Transverse colon (tissue), 4 donors: ENCODE data around the gene CNTNAP2. TPM values are rescaled to one million over a fixed set of nuclear protein-coding genes. Genes with fewer than 3 reads are reported as not detected.

Source experiments
- DNase-seq: peaks from one replicate; pipeline ENCODE4 v3.0.0-alpha.2; 2019
- H3K27ac ChIP-seq, 4 donors: fragments of 200-600 bp; sonication (generic); 2 replicates each; pipeline ENCODE4 v1.5.1; 2016 to 2018; ENCODE audit warnings: inconsistent platforms in 4 of 4
- H3K27me3 ChIP-seq: fragments of 200-600 bp; sonication (generic); 2 replicates; pipeline ENCODE4 v1.5.1; 2017; ENCODE audit warnings: inconsistent platforms
- H3K36me3 ChIP-seq, 4 donors: fragments of 200-600 bp; sonication (generic); 2 replicates each; pipeline ENCODE4 v1.5.1; 2017 to 2019; ENCODE audit warnings: inconsistent platforms in 4 of 4
- H3K4me1 ChIP-seq, 4 donors: fragments of 200-600 bp; sonication (generic); 2 replicates each; pipeline ENCODE4 v1.5.1; 2017 to 2020; ENCODE audit warnings: inconsistent platforms in 4 of 4
- H3K4me3 ChIP-seq, 4 donors: fragments of 200-600 bp; sonication (generic); 1 replicate in 1 of 4; 2 replicates in 3 of 4; pipeline versions ENCODE4 v1.5.1 to v1.6.1; 2017 to 2019; ENCODE audit warnings: inconsistent platforms in 4 of 4
- H3K9me3 ChIP-seq, 2 donors: fragments of 200-600 bp; sonication (generic); 2 replicates each; pipeline ENCODE4 v1.5.1; 2017 to 2019; ENCODE audit warnings: inconsistent platforms in 2 of 2
- EP300 ChIP-seq: sonication (generic); formaldehyde crosslinking; IDR thresholded peaks from one replicate; pipeline ENCODE4 v1.6.1; 2017; ENCODE audit warnings: antibody characterized with exemption, low read depth
- POLR2A ChIP-seq: fragments of 450-650 bp; IDR thresholded peaks from one replicate; pipeline ENCODE4 v1.6.1; 2016; ENCODE audit warnings: antibody characterized with exemption, mild to moderate bottlenecking, moderate library complexity
- POLR2AphosphoS5 ChIP-seq, 3 donors: sonication (generic); formaldehyde crosslinking; IDR thresholded peaks; one replicate each; pipeline ENCODE4 v1.6.1; 2016; ENCODE audit warnings: antibody characterized with exemption in 3 of 3
- WGBS, 2 donors: methylation state at CpG; one replicate each; pipeline ENCODE4 v1.1.5; 2018; ENCODE audit warnings: low coverage in 1 of 2; 5-methylcytosine and 5-hydroxymethylcytosine counted together
- in situ Hi-C, 4 donors: fragments of 200-750 bp; cut with MboI; loops; one replicate each; pipeline versions ENCODE4 v1.15.0 to v1.15.1; 2017; ENCODE audit warnings: low sequenced_read_pairs in 3 of 4, low pct_ligation_motif_present in 1 of 4, low pct_unique_long_range_greater_than_20kb in 1 of 4
- intact Hi-C: fragments of 100-400 bp; cut with DNase I; formaldehyde crosslinking; loops from one replicate; pipeline ENCODE4 v1.15.1; 2023; ENCODE audit warnings: low total_unique reads
- total RNA-seq, 4 donors: library from RNA; depleted of rRNA; stranded (reverse); fragments of >200 nt; gene quantifications; one replicate each; pipeline ENCODE4 v1.1.0, GENCODE V29; 2016
- TF ChIP-seq, protein P1 (sequence below), 5 experiments: fragments of 200-600 bp in 3 of 5; fragments of 450-650 bp in 2 of 5; sonication (generic) in 3 of 5; IDR thresholded peaks; 1 replicate in 2 of 5; 2 replicates in 3 of 5; pipeline ENCODE4 v1.5.1; 2016 to 2017; ENCODE audit warnings: antibody characterized with exemption in 5 of 5, inconsistent platforms in 3 of 5, mild to moderate bottlenecking in 2 of 5, moderate library complexity in 1 of 5

The CNTNAP2 gene
- total RNA-seq, 4 donors from 2014 or later: 0.60 to 2.9 (median 2.4) TPM

DNA sequence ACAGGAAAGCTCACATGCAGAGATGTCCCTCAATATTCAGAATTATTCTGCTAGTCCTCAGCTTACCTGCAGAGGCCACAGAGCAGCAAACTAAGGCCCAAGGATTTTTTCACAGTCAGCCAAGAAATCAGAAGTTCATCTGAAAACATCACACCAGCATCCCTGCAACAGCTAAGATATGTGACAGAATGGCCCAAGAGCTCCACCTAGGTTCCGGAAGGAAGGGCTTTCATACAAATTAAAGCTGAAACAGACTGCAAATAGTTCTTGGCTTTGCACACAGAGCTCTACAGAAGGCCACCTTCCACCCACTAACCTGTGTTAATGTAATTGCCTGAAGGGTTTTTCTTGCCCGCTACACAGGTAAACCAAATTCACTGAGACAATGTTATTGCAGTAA lies 2035.2 kb downstream of the CNTNAP2 start:
- intact Hi-C loops: no loop called here
- Histone ChIP-seq H3K9me3 (no peaks in the 10 kb centered on the region), H3K4me1 (peaks cover 0 to 20% (median 2%) of the 10 kb centered on the region in 4 donors), H3K27me3 (no peaks in the 10 kb centered on the region), H3K27ac (no peak overlapping the region), H3K36me3 (no peaks in the 10 kb centered on the region), H3K4me3 (no peak overlapping the region)
- in situ Hi-C loops: no loop called here
- no peak for DNase-seq
- 92% methylated on average over 2 of the region's 2 CpGs; no CpG with 5 or more reads in 1 of the 2 donors for WGBS, 2 donors
- TF ChIP-seq, protein P1, sequence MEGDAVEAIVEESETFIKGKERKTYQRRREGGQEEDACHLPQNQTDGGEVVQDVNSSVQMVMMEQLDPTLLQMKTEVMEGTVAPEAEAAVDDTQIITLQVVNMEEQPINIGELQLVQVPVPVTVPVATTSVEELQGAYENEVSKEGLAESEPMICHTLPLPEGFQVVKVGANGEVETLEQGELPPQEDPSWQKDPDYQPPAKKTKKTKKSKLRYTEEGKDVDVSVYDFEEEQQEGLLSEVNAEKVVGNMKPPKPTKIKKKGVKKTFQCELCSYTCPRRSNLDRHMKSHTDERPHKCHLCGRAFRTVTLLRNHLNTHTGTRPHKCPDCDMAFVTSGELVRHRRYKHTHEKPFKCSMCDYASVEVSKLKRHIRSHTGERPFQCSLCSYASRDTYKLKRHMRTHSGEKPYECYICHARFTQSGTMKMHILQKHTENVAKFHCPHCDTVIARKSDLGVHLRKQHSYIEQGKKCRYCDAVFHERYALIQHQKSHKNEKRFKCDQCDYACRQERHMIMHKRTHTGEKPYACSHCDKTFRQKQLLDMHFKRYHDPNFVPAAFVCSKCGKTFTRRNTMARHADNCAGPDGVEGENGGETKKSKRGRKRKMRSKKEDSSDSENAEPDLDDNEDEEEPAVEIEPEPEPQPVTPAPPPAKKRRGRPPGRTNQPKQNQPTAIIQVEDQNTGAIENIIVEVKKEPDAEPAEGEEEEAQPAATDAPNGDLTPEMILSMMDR (IDR thresholded peaks at IDR 0.05): no peak
- TF ChIP-seq POLR2A: no peak
- TF ChIP-seq EP300: no peak
- TF ChIP-seq POLR2AphosphoS5 (IDR thresholded peaks at IDR 0.05): no peak

DNA sequence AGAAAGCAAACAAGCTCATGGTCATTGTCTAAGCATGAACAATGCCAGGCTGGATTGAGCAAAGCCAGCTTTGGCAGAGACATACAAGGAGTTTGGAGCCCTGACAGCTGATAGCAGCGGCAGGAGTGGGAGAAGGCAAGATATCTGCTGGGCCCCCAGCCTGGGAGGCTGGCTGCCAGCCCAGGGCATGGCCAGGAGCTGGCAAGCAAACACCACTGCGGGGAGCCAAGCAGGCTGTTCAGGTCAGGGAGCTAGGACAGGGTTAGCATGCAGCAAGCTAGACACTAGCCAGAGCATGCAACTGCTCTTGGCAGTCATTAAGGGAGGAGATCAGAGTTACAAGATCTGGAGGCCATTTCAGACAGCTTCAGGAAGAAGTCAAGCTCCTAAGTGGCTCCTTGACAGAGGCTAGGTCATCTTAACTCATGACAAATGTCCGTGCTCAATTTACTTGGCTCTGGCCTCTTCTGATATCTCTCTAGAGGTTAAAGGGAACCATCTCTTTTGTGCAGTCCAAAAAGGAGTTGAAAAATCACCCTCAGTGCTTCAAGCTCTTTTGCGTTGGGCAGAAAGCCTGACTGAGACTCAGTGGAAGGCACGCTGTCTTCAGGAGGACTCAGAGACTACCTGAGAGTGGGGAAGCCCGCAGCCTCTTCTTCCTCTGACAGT lies 2037.1 kb downstream of the CNTNAP2 start:
- WGBS, 2 donors: 60% methylated on average over 6 of the region's 6 CpGs; no CpG with 5 or more reads in 1 of the 2 donors
- in situ Hi-C loops (no loop called here), intact Hi-C loops (no loop called here)
- Histone ChIP-seq H3K27me3 (no peaks in the 10 kb centered on the region), H3K4me3 (no peak overlapping the region), H3K27ac (no peak overlapping the region), H3K9me3 (no peaks in the 10 kb centered on the region), H3K36me3 (no peaks in the 10 kb centered on the region), H3K4me1 (peaks cover 0 to 18% (median 2%) of the 10 kb centered on the region in 4 donors)
- peak; percentile 18 for DNase-seq
- TF ChIP-seq EP300: no peak
- TF ChIP-seq POLR2AphosphoS5 (IDR thresholded peaks at IDR 0.05): no peak
- TF ChIP-seq, protein P1 (IDR thresholded peaks at IDR 0.05): no peak
- no peak for TF ChIP-seq POLR2A

DNA sequence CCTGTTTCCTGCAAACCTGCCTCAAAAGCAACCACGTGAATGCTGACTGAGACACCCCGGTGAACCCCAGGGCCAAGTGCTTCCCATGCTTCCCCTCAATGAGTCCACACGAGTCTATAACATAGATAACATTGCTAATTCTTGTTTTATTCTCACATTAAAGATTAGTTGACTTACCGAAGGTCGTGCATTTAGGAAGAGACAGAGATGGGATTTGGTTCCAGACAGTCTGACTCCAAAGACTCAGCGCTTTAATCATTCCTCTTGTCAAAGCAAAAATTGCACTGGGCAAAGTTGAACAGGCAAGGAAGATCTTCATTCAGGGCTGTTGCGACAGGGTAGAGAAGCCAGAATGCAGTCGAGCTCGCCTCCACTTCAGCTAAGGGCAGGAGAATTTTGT lies 2038.4 kb downstream of the CNTNAP2 start:
- TF ChIP-seq, protein P1 (IDR thresholded peaks at IDR 0.05): no peak
- no peak for TF ChIP-seq EP300
- TF ChIP-seq POLR2A: no peak
- no peak for TF ChIP-seq POLR2AphosphoS5 (IDR thresholded peaks at IDR 0.05)
- intact Hi-C loops: no loop called here
- Histone ChIP-seq H3K4me3 (no peak overlapping the region), H3K27ac (no peak overlapping the region), H3K27me3 (no peaks in the 10 kb centered on the region), H3K36me3 (no peaks in the 10 kb centered on the region), H3K4me1 (peaks cover 0 to 13% (median 2%) of the 10 kb centered on the region in 4 donors), H3K9me3 (no peaks in the 10 kb centered on the region)
- in situ Hi-C loops: no loop called here
- WGBS, 2 donors: 65 to 83% methylated on average over 6 to 9 of the region's 9 CpGs
- DNase-seq: no peak

DNA sequence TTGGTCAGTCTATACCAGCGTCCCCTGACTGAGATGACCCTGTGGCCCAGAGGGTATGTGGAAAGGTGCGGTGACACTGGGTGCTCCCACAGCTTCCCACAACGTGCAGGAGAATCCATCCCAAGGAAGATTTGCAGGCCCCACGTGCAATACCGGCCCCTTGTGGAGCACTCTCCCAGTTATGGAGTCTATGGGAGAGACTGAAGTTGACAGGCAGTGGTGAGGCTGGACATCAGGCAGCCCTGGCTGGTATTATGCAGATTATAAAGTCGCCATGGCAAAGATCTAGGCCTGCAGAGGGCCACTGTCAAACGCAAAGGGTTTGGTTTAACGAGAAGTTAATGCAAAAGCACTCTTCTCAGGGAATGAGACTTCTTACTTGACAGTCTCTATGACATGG lies 2039.2 kb downstream of the CNTNAP2 start:
- Histone ChIP-seq H3K27me3 (no peaks in the 10 kb centered on the region), H3K27ac (no peak overlapping the region), H3K4me3 (no peak overlapping the region), H3K4me1 (peaks cover 0 to 13% (median 2%) of the 10 kb centered on the region in 4 donors), H3K36me3 (no peaks in the 10 kb centered on the region), H3K9me3 (no peaks in the 10 kb centered on the region)
- DNase-seq: no peak
- intact Hi-C loops (no loop called here), in situ Hi-C loops (no loop called here)
- 87 to 100% methylated on average over 1 to 8 of the region's 8 CpGs for WGBS, 2 donors
- TF ChIP-seq, protein P1 (IDR thresholded peaks at IDR 0.05): no peak
- TF ChIP-seq POLR2AphosphoS5 (IDR thresholded peaks at IDR 0.05): no peak
- no peak for TF ChIP-seq EP300
- TF ChIP-seq POLR2A: no peak
